T-cell (primary cell): ENCODE data around the gene WDR18. TPM values are rescaled to one million over a fixed set of nuclear protein-coding genes. Genes with fewer than 3 reads are reported as not detected.
"Not testable (repeated sequence)": the region's sequence is repeated elsewhere in the genome, so short reads cannot be mapped to it uniquely, and the experiment has no call there.

Experiments
- ATAC-seq, 4 experiments: fragments of 200-7000 bp in 3 of 4; fragments of 150-1000 bp in 1 of 4; cut with Tn5 transposase; replicated peaks in 1 of 4; 1 replicate in 3 of 4; 2 replicates in 1 of 4; pipeline ENCODE4 v1.10.0; 2021; ENCODE audit warnings: moderate library complexity in 3 of 4, mild to moderate bottlenecking in 2 of 4, moderate number of reproducible peaks in 1 of 4
- CTCF ChIA-PET, 2 donors: fragments of 300-600 bp; sonication (Branson Sonifier 250); formaldehyde crosslinking; loops; one replicate each; lab custom pipeline; 2022; ENCODE audit warnings: antibody characterized with exemption in 2 of 2; lab: Charles Lee
- POLR2A ChIA-PET, 2 donors: fragments of 300-600 bp; sonication (Branson Sonifier 250); formaldehyde crosslinking; loops; one replicate each; lab custom pipeline; 2022; ENCODE audit warnings: antibody characterized with exemption in 2 of 2; lab: Charles Lee
- DNase-seq, 35 experiments: peaks; one replicate each; pipeline versions ENCODE4 v3.0.0 to v3.0.0-alpha.2; 2013 to 2023
- H3K27ac ChIP-seq: one replicate; pipeline ENCODE4 v1.5.1; 2013; ENCODE audit warnings: low read length
- H3K27me3 ChIP-seq, 2 experiments: replicated peaks in 1 of 2; 1 replicate in 1 of 2; 2 replicates in 1 of 2; pipeline versions ENCODE4 v1.6.1 to v1.7.0; 2013; ENCODE audit warnings: low read length in 1 of 2, mixed read lengths in 1 of 2; ENCODE audit not compliant: control insufficient read depth in 2 of 2, insufficient read depth in 2 of 2; ENCODE audit errors: extremely low read depth in 1 of 2
- H3K36me3 ChIP-seq, 2 donors: 1 replicate in 1 of 2; 2 replicates in 1 of 2; pipeline versions ENCODE4 v1.6.1 to v1.7.0; 2013; ENCODE audit warnings: low read length in 1 of 2; ENCODE audit not compliant: control insufficient read depth in 2 of 2, insufficient read depth in 1 of 2; ENCODE audit errors: extremely low read depth in 1 of 2
- H3K4me1 ChIP-seq, 2 experiments: 1 replicate in 1 of 2; 2 replicates in 1 of 2; pipeline versions ENCODE4 v1.6.1 to v1.7.0; 2013; ENCODE audit warnings: low read length in 2 of 2, mixed read lengths in 1 of 2; ENCODE audit not compliant: insufficient read depth in 2 of 2, control insufficient read depth in 1 of 2; ENCODE audit errors: extremely low read depth in 1 of 2
- H3K4me3 ChIP-seq, 2 donors: 1 replicate in 1 of 2; 2 replicates in 1 of 2; pipeline versions ENCODE4 v1.5.1 to v1.7.0; 2013; ENCODE audit warnings: mild to moderate bottlenecking in 2 of 2, low read length in 1 of 2, moderate library complexity in 1 of 2; ENCODE audit not compliant: control insufficient read depth in 1 of 2; ENCODE audit errors: extremely low read depth in 1 of 2
- H3K9me3 ChIP-seq: 2 replicates; pipeline ENCODE4 v1.7.0; 2013
- H3K27ac Mint-ChIP-seq, 2 donors: one replicate each; pipeline ENCODE4 v1.8.0; 2020 to 2021; ENCODE audit warnings: mild to moderate bottlenecking in 2 of 2, mixed read lengths in 2 of 2
- H3K27me3 Mint-ChIP-seq, 2 donors: one replicate each; pipeline ENCODE4 v1.8.0; 2021 to 2022; ENCODE audit warnings: mixed read lengths in 2 of 2
- H3K36me3 Mint-ChIP-seq: one replicate; pipeline ENCODE4 v1.8.0; 2021; ENCODE audit warnings: mixed read lengths
- H3K4me1 Mint-ChIP-seq, 3 donors: one replicate each; pipeline ENCODE4 v1.8.0; 2020 to 2022; ENCODE audit warnings: mixed read lengths in 3 of 3, mild to moderate bottlenecking in 1 of 3
- H3K4me3 Mint-ChIP-seq, 3 donors: one replicate each; pipeline ENCODE4 v1.8.0; 2020 to 2022; ENCODE audit warnings: mild to moderate bottlenecking in 3 of 3, mixed read lengths in 3 of 3, moderate library complexity in 3 of 3
- H3K9me3 Mint-ChIP-seq, 3 donors: one replicate each; pipeline ENCODE4 v1.8.0; 2020 to 2022; ENCODE audit warnings: mixed read lengths in 3 of 3
- WGBS: methylation state at CpG from one replicate; pipeline ENCODE4 v1.1.5; 2013; ENCODE audit warnings: missing lambda C conversion rate; ENCODE audit not compliant: insufficient coverage; 5-methylcytosine and 5-hydroxymethylcytosine counted together
- total RNA-seq, 35 experiments: library from RNA in 6 of 35; stranded (reverse) in 6 of 35; fragments of 120-200 nt in 1 of 35; gene quantifications; one replicate each; pipeline versions ENCODE4 v1.2.1 to v1.2.4 and lab custom pipeline; 2013 to 2026

Gene WDR18
- total RNA-seq, 5 donors from 2014 or later (not counting 1 experiment from before 2014, with no cell fraction given): 24.6 to 65.9 (median 53.5) TPM

DNA sequence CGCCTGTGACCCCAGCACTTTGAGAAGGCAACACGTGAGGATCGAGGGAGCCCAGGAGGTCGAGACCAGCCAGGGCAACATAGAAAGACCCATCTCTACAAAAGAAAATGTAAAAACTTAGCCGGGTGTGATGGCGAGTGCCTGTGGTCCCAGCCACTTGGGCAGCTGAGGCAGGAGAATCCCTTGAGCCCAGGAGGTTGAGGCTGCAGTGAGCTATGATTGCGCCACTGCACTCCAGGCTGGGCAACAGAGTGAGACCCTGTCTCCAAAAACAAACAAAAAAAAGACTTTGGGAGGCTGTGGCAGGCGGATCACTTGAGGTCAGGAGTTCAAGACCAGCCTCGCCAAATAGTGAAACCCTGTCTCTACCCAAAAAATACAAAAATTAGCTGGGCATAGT is 26.6 kb upstream of the WDR18 start:
- 89% methylated on average over 6 of the region's 9 CpGs for WGBS
- H3K27me3 Mint-ChIP-seq, POLR2A ChIA-PET, ATAC-seq, H3K27me3 ChIP-seq, H3K27ac ChIP-seq, H3K9me3 Mint-ChIP-seq, H3K4me3 ChIP-seq, CTCF ChIA-PET, H3K4me3 Mint-ChIP-seq, H3K36me3 ChIP-seq, H3K9me3 ChIP-seq, H3K36me3 Mint-ChIP-seq, H3K27ac Mint-ChIP-seq, DNase-seq: not testable (repeated sequence)
- H3K4me1 ChIP-seq: peaks cover 2 to 25% of the 10 kb centered on the region in 2 experiments
- H3K4me1 Mint-ChIP-seq: peaks cover 9 to 17% (median 12%) of the 10 kb centered on the region in 3 donors

DNA sequence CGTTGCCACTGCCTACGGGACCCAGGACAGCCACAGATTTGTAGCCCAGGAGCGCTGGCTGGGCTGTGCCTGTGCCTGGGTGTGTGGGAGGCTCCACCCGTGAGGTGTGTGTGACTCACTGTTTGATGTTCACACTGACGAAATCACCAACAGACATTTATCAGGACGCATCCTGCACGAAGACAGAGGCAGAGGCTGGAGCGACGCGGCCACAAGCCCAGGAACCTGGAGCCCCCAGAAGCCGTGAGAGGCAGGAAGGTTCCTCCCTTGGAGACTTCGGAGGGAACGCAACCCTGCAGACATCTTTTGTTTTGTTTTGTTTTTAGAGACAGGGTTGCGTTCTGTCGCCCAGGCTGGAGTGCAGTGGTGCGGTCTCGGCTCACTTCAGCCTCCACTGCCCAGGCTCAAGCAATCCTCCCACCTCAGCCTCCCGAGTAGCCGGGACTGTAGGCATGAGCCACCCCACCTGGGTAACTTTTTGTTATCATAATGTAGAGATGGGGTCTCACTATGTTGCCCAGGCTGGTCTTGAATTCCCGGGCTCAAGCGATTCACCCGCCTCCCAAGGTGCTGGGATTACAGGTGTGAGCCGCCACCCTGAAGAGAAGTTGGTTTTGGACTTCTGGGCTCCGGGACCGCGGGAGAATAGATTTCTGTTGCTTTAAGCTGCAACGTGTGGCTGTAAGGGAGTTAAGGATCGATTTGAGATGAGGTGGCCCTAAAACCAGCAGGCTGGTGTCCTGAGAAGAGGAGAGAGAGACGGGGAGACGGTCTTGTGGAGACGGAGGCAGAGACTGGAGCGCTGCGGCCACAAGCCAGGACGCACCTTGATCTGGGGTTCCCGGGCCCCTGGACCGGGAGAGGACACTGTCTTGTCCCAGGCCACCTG is 24.9 kb upstream of the WDR18 start:
- H3K4me1 ChIP-seq: peaks cover 0 to 9% of the 10 kb centered on the region in 2 experiments
- ChIA-PET CTCF (no interaction called here), POLR2A (interaction anchor here in 1 of 2 donors (0.7 kb wide), 1 partner anchor 365 kb away, joined by 3 read pairs; no protein-coding TSS in a partner anchor)
- WGBS: 87% methylated on average over 20 of the region's 36 CpGs
- DNase-seq (no peak), ATAC-seq (peak in 1 of 4 experiments; percentile 53)
- no peak overlapping the region for H3K27ac Mint-ChIP-seq
- no peaks in the 10 kb centered on the region for H3K27me3 ChIP-seq
- no peaks in the 10 kb centered on the region for H3K27me3 Mint-ChIP-seq
- no peaks in the 10 kb centered on the region for H3K9me3 Mint-ChIP-seq
- H3K36me3 Mint-ChIP-seq: no peaks in the 10 kb centered on the region
- no peak overlapping the region for H3K4me3 ChIP-seq
- peaks cover 0 to 8% (median 4%) of the 10 kb centered on the region in 3 donors for H3K4me1 Mint-ChIP-seq
- no peaks in the 10 kb centered on the region for H3K9me3 ChIP-seq
- H3K27ac ChIP-seq: no peak overlapping the region
- H3K4me3 Mint-ChIP-seq: no peak overlapping the region
- peaks cover 0 to under 1% of the 10 kb centered on the region in 2 donors for H3K36me3 ChIP-seq

GRCh38 chr19:960020-960419 is 24.1 kb upstream of the WDR18 start:
- Histone ChIP-seq H3K4me1 (peaks cover 0 to 6% of the 10 kb centered on the region in 2 experiments), H3K27ac (no peak overlapping the region), H3K27me3 (no peaks in the 10 kb centered on the region), H3K36me3 (peaks cover 0 to 5% of the 10 kb centered on the region in 2 donors), H3K4me3 (no peak overlapping the region), H3K9me3 (no peaks in the 10 kb centered on the region)
- 79% methylated on average over 9 of the region's 12 CpGs for WGBS
- ChIA-PET POLR2A (no interaction called here), CTCF (no interaction called here)
- Mint-ChIP-seq H3K4me1 (peaks cover 0 to 8% (median 3%) of the 10 kb centered on the region in 3 donors), H3K9me3 (no peaks in the 10 kb centered on the region), H3K36me3 (peaks cover 3% of the 10 kb centered on the region), H3K4me3 (no peak overlapping the region), H3K27me3 (no peaks in the 10 kb centered on the region), H3K27ac (no peak overlapping the region)
- no peak for ATAC-seq
- no peak for DNase-seq

- H3K9me3 ChIP-seq: no peaks in the 10 kb centered on the region
- ChIA-PET POLR2A (no interaction called here), CTCF (no interaction called here)
- H3K27ac Mint-ChIP-seq: no peak overlapping the region
- no peaks in the 10 kb centered on the region for H3K27me3 ChIP-seq
- 86% methylated on average over 7 of the region's 8 CpGs for WGBS
- H3K4me3 Mint-ChIP-seq: no peak overlapping the region
- H3K27ac ChIP-seq: no peak overlapping the region
- no peaks in the 10 kb centered on the region for H3K9me3 Mint-ChIP-seq
- peaks cover 0 to 5% of the 10 kb centered on the region in 2 donors for H3K36me3 ChIP-seq
- H3K36me3 Mint-ChIP-seq: peaks cover 7% of the 10 kb centered on the region
- peaks cover 0 to 6% of the 10 kb centered on the region in 2 experiments for H3K4me1 ChIP-seq
- no peaks in the 10 kb centered on the region for H3K27me3 Mint-ChIP-seq
- H3K4me1 Mint-ChIP-seq: peaks cover 0 to 8% (median 3%) of the 10 kb centered on the region in 3 donors
- H3K4me3 ChIP-seq: no peak overlapping the region
- ATAC-seq (no peak), DNase-seq (no peak)
These were observed 23.6 kb upstream of the WDR18 start for GRCh38 chr19:960601-960938.

DNA sequence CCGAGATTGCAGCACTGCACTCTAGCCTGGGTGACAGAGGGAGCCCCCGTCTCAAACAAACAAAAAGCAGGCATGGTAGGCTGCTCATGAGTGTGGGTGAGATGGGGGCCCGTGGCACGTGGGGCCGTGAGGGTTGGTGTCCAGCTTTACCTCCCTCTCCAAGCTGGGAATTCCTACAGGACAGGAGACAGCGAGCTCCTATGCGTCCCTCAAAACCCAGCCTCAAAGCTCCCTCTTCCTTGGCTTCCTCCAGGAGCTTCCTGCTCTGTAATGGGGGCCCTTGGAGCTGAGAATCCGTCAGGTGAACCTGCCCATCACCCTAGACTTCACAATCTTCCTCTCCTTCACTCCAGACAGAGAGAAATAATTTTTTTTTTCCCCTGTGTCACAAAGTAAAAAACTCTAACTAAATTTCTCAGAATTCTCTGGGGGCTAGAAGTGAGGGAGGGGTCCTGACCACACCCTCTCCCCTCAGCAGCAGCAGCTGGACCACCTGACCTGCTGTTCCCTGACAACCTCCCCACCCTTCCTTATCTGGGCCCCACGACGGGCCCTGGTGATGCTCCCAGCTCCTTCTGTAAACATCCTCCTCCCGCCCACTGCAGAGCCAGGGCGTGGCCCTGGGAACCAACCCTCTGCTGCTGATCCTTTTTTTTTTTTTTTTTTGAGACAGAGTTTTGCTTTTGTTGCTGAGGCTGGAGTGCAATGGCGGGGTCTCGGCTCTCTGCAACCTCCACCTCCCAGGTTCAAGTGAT is 22.1 kb upstream of the WDR18 start:
- ATAC-seq (no peak), DNase-seq (no peak)
- 69% methylated on average over 6 of the region's 14 CpGs for WGBS
- ChIA-PET CTCF (interaction anchor here in 1 of 2 donors (0.6 kb wide), 1 partner anchor 193 kb away, joined by 10 read pairs; no protein-coding TSS in a partner anchor), POLR2A (no interaction called here)
- H3K4me1 Mint-ChIP-seq: peaks cover 0 to 8% (median 3%) of the 10 kb centered on the region in 3 donors
- peaks cover 7% of the 10 kb centered on the region for H3K36me3 Mint-ChIP-seq
- Histone ChIP-seq H3K27me3 (no peaks in the 10 kb centered on the region), H3K27ac (no peak overlapping the region), H3K4me3 (no peak overlapping the region), H3K4me1 (peaks cover 0 to 6% of the 10 kb centered on the region in 2 experiments), H3K36me3 (peaks cover 0 to 10% of the 10 kb centered on the region in 2 donors), H3K9me3 (no peaks in the 10 kb centered on the region)
- H3K27me3 Mint-ChIP-seq: no peaks in the 10 kb centered on the region
- no peaks in the 10 kb centered on the region for H3K9me3 Mint-ChIP-seq
- H3K4me3 Mint-ChIP-seq: no peak overlapping the region
- H3K27ac Mint-ChIP-seq: no peak overlapping the region

DNA sequence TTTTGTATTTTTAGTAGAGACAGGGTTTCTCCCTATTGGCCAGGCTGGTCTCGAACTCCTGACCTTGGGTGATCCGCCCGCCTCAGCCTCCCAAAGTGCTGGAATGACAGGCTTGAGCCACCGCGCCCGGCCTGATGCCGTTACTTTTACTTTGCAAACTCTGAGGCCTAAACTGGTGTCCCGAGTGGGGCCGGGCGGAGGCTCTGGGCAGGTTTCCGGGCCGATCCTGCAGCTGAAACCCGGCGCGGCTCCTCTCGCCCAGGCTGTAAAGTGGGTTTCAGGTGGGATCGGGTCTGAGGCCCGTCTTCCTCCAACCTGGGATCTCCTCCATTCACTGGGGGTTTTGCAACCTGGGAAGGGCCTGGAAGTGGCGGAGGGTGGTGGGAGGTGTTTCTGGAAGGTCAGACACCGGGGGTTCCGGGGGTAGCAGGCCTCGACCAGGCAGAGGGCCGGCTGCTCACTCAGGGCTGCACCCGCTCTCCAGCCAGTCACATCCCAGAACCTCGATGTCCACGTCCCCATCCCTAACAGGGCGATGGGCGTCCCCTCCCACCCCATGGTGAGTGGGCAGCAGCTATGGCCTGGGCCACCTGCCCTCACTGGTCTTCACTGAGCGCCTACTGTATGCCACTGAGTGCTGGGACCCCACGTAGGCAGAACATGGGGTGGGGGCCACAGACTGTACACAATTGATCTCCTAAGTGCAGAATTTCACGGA is 21.3 kb upstream of the WDR18 start:
- 88% methylated on average over 19 of the region's 31 CpGs for WGBS
- ATAC-seq: no peak
- no peak overlapping the region for H3K4me3 Mint-ChIP-seq
- H3K27me3 ChIP-seq: no peaks in the 10 kb centered on the region
- no peak overlapping the region for H3K27ac Mint-ChIP-seq
- peaks cover 10% of the 10 kb centered on the region for H3K36me3 Mint-ChIP-seq
- ChIA-PET CTCF (interaction anchor here in 1 of 2 donors (0.6 kb wide), 1 partner anchor 192 kb away, joined by 10 read pairs; no protein-coding TSS in a partner anchor), POLR2A (no interaction called here)
- peaks cover 0 to 6% of the 10 kb centered on the region in 2 experiments for H3K4me1 ChIP-seq
- H3K4me1 Mint-ChIP-seq: peaks cover 0 to 8% (median 3%) of the 10 kb centered on the region in 3 donors
- DNase-seq: no peak
- no peaks in the 10 kb centered on the region for H3K27me3 Mint-ChIP-seq
- H3K4me3 ChIP-seq: no peak overlapping the region
- no peaks in the 10 kb centered on the region for H3K9me3 Mint-ChIP-seq
- peaks cover 0 to 10% of the 10 kb centered on the region in 2 donors for H3K36me3 ChIP-seq
- H3K27ac ChIP-seq: no peak overlapping the region
- H3K9me3 ChIP-seq: no peaks in the 10 kb centered on the region
